ENCODE measurements around the gene SGF29. TPM values are rescaled to one million over a fixed set of nuclear protein-coding genes. Genes with fewer than 3 reads are reported as not detected.

Gene SGF29
- polyA plus RNA-seq, 2 of the 4 experiments (the other 2 are of a cell fraction) = 3.3 to 19.3 TPM

GRCh38 chr16:28589930-28590329 is 36.2 kb downstream of the SGF29 start:
- no peak for FAIRE-seq
- no peaks in the 10 kb centered on the region for H3K9me3 ChIP-seq
- 93% methylated on average over 3 of the region's 13 CpGs for WGBS (ENCODE audit: missing lambda C conversion rate)

GRCh38 chr16:28590384-28591340 is 36.9 kb downstream of the SGF29 start:
- ChIA-PET CTCF (interaction anchor here (0.8 to 1.6 kb wide), 5 partner anchors 11 to 313 kb away, joined by 3 to 4 read pairs (median 3); no protein-coding TSS in a partner anchor), POLR2A (no interaction called here)
- DNase-seq (ENCODE audit: low read depth in 1 of 2, low spot score in 1 of 2) (no peak), ATAC-seq (no peak), FAIRE-seq (no peak)
- WGBS (ENCODE audit: missing lambda C conversion rate) = 95% methylated on average over 18 of the region's 22 CpGs
- Histone ChIP-seq H3K4me2 (no peak overlapping the region), H3K4me1 (peaks cover 24% of the 10 kb centered on the region), H3K4me3 (no peak overlapping the region), H3K9me3 (no peaks in the 10 kb centered on the region), H3K27ac (no peak overlapping the region)
- no peak for TF ChIP-seq EP300 (IDR thresholded peaks at IDR 0.05)
- TF ChIP-seq HOXA7 (CRISPR knock-in tag; IDR thresholded peaks at IDR 0.05) = no peak
- TF ChIP-seq FOXS1 (CRISPR knock-in tag; IDR thresholded peaks at IDR 0.05) = no peak
- TF ChIP-seq CHD2 (IDR thresholded peaks at IDR 0.05; ENCODE audit: low read length, partially characterized antibody) = no peak

More at GRCh38 chr16:28589930-28590329, 36.2 kb downstream of the SGF29 start:
- Histone ChIP-seq H3K4me3 (no peak overlapping the region), H3K4me1 (peaks cover 25% of the 10 kb centered on the region), H3K27ac (no peak overlapping the region), H3K4me2 (no peak overlapping the region)
- CTCF ChIA-PET = interaction anchor here (1.2 kb wide), 1 partner anchor 76 kb away, joined by 3 read pairs; no protein-coding TSS in a partner anchor
- TF ChIP-seq ELK1 (IDR thresholded peaks at IDR 0.05; ENCODE audit: low read depth, low read length) = no peak
- TF ChIP-seq JUN (IDR thresholded peaks at IDR 0.05) = no peak
- no peak for TF ChIP-seq MYC (IDR thresholded peaks at IDR 0.05; ENCODE audit: borderline replicate concordance, low read length)
- no peak for TF ChIP-seq CBX2 (IDR thresholded peaks at IDR 0.05; ENCODE audit: borderline replicate concordance, low read depth)
- no peak for TF ChIP-seq MAZ (IDR thresholded peaks at IDR 0.05; ENCODE audit: borderline replicate concordance, low read depth, low read length)
- TF ChIP-seq MAFK (IDR thresholded peaks at IDR 0.05; ENCODE audit: partially characterized antibody) = no peak
- no peak for TF ChIP-seq MAX (IDR thresholded peaks at IDR 0.05)
- TF ChIP-seq ESRRA (IDR thresholded peaks at IDR 0.05; ENCODE audit: borderline replicate concordance, low read length) = no peak
- TF ChIP-seq CTCF (IDR thresholded peaks at IDR 0.05) = no peak
- TF ChIP-seq EHF (CRISPR knock-in tag; IDR thresholded peaks at IDR 0.05) = no peak
- TF ChIP-seq CHD4 (IDR thresholded peaks at IDR 0.05; ENCODE audit: borderline replicate concordance) = no peak
- TF ChIP-seq ZFP36 (IDR thresholded peaks at IDR 0.05; ENCODE audit: borderline replicate concordance, partially characterized antibody) = no peak
- no peak for TF ChIP-seq PHF8 (IDR thresholded peaks at IDR 0.05; ENCODE audit: borderline replicate concordance, low read depth)
- TF ChIP-seq ZC3H11A (IDR thresholded peaks at IDR 0.05) = no peak
- no peak for TF ChIP-seq ATOH8 (CRISPR knock-in tag; IDR thresholded peaks at IDR 0.05; ENCODE audit: low read depth)
- TF ChIP-seq HOXB13 (CRISPR knock-in tag; IDR thresholded peaks at IDR 0.05; ENCODE audit: low read depth) = no peak
- POLR2A ChIA-PET = no interaction called here
- no peak for ATAC-seq
- DNase-seq (ENCODE audit: low read depth in 1 of 2, low spot score in 1 of 2) = no peak

Data from A549 (cell line).